Body of pancreas (tissue), 4 donors: ENCODE data around the gene MAPKAPK2.

ENCODE experiments used
- CTCF ChIP-seq, 7 experiments: fragments of 450-650 bp in 4 of 7; fragments of 200-600 bp in 3 of 7; sonication (generic) in 3 of 7; IDR thresholded peaks; one replicate each; pipeline ENCODE4 v1.5.1; 2016 to 2019; ENCODE audit warnings: antibody characterized with exemption in 7 of 7
- POLR2A ChIP-seq, 3 donors: fragments of 450-650 bp; IDR thresholded peaks; one replicate each; pipeline ENCODE4 v1.6.1; 2016; ENCODE audit warnings: antibody characterized with exemption in 3 of 3, mild to moderate bottlenecking in 2 of 3

- TF ChIP-seq POLR2A (IDR thresholded peaks at IDR 0.05), result no peak
- peak; percentile 44 to 75 (median 53) for TF ChIP-seq CTCF (IDR thresholded peaks at IDR 0.05)
Measured at GRCh38 chr1:206734499-206735142, 49.9 kb downstream of the MAPKAPK2 start.
